Measurements from ENCODE around the gene PLD2.
A peak's percentile ranks its signal among the peaks of the same experiment; 100 is the strongest.
"Not testable (repeated sequence)": the region's sequence is repeated elsewhere in the genome, so short reads cannot be mapped to it uniquely, and the experiment has no call there.

Gene PLD2

GRCh38 chr17:4834681-4835020, 27.7 kb downstream of the PLD2 start:
- no peak for DNase-seq

GRCh38 chr17:4836221-4836620, 29.3 kb downstream of the PLD2 start:
- no peak for DNase-seq

GRCh38 chr17:4837471-4838308, 30.7 kb downstream of the PLD2 start:
- no peak for DNase-seq

GRCh38 chr17:4838309-4838785, 31.4 kb downstream of the PLD2 start:
- DNase-seq: no peak

GRCh38 chr17:4839221-4839620, 32.3 kb downstream of the PLD2 start:
- no peak for DNase-seq

GRCh38 chr17:4839965-4840892, 33.3 kb downstream of the PLD2 start:
- no peak for DNase-seq

- DNase-seq: peak; percentile 7
These were observed 33.9 kb downstream of the PLD2 start for GRCh38 chr17:4840893-4841242.

GRCh38 chr17:4842376-4842775, 35.4 kb downstream of the PLD2 start:
- no peak for DNase-seq

- DNase-seq: no peak
These were observed 36.5 kb downstream of the PLD2 start for GRCh38 chr17:4843321-4844000.

- no peak for DNase-seq
These were observed 38.2 kb downstream of the PLD2 start for GRCh38 chr17:4845118-4845517.

- DNase-seq: no peak
These were observed 39.9 kb downstream of the PLD2 start for GRCh38 chr17:4846635-4847390.

- no peak for DNase-seq
These were observed 42.1 kb downstream of the PLD2 start for GRCh38 chr17:4849011-4849536.

GRCh38 chr17:4850246-4850645, 43.3 kb downstream of the PLD2 start:
- DNase-seq: no peak

GRCh38 chr17:4851084-4851483, 44.1 kb downstream of the PLD2 start:
- DNase-seq: no peak

GRCh38 chr17:4852567-4853207, 45.7 kb downstream of the PLD2 start:
- no peak for DNase-seq

- no peak for DNase-seq
These were observed 46.3 kb downstream of the PLD2 start for GRCh38 chr17:4853208-4853671.

- DNase-seq: no peak
These were observed 47.2 kb downstream of the PLD2 start for GRCh38 chr17:4854111-4854681.

- no peak for DNase-seq
These were observed 49.5 kb downstream of the PLD2 start for GRCh38 chr17:4856271-4856936.

- DNase-seq: no peak
These were observed 50.0 kb downstream of the PLD2 start for GRCh38 chr17:4856937-4857314.

- DNase-seq: not testable (repeated sequence)
These were observed 50.4 kb downstream of the PLD2 start for GRCh38 chr17:4857347-4857746.

Data from stimulated activated CD4-positive, alpha-beta T cell treated with anti-CD3 and anti-CD28 coated beads, Interleukin-12 subunit alpha, Interleukin-12 subunit beta, amount 100 ng/mL, for 4 hours (primary cell).